AG09319 (cell line): ENCODE measurements around the gene CACNA1E.

Experiments used
- DNase-seq: peaks from one replicate; pipeline ENCODE4 v3.0.0-alpha.2; 2010; ENCODE audit warnings: low read depth; ENCODE audit errors: extremely low read depth
- CTCF ChIP-seq: IDR thresholded peaks from 2 replicates; pipeline ENCODE4 v1.5.1; 2011; ENCODE audit warnings: low read depth, mild to moderate bottlenecking, inconsistent platforms, low read length, moderate library complexity

CACNA1E gene

GRCh38 chr1:181483285-181484195 lies at the start of gene CACNA1E:
Gene CACNA1E (plus strand): TSS chr1:181483517. CDS start chr1:181483745, 228 bp downstream.
- DNase-seq = no peak
- no peak for TF ChIP-seq CTCF

DNA sequence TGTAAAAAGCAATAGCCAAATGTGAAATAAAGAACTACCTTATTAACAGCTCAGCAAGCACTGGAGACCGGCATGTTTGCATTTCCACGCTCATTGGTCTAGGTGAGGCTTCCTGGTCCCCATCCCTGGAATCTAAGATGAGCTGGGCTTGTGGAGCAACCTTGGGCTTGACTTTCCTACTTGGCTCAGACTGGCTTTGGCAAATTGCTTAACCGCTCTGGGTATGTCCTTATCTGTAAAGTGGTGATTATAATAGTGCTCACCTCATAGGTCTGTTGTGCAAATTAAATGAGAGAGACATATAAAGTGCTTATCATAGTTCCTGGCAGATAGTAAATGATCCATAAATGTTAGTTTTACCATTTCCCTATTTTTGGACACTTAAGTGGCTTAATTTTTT lies 49.4 kb upstream of the CACNA1E start:
- TF ChIP-seq CTCF = no peak
- DNase-seq = no peak

DNA sequence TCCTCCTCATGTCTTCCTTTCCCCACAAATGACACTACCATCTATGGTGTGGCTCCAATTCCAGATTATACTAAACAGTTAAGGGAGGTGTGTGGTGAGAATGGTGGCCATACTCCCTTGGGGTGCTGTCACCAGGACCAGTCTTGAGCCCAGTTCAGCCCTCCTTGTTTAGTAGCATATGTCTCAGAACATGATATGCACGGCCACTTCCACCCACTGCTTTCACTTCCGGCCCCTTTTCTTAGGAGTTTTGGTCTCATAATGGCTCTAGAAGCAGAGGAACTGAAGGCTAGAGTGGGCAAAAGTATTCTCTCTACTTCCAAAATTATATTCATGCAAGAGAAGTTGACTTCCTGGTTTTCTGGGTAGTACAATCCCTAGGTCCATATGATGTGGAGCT lies 45.3 kb upstream of the CACNA1E start:
- TF ChIP-seq CTCF = no peak
- no peak for DNase-seq

DNA sequence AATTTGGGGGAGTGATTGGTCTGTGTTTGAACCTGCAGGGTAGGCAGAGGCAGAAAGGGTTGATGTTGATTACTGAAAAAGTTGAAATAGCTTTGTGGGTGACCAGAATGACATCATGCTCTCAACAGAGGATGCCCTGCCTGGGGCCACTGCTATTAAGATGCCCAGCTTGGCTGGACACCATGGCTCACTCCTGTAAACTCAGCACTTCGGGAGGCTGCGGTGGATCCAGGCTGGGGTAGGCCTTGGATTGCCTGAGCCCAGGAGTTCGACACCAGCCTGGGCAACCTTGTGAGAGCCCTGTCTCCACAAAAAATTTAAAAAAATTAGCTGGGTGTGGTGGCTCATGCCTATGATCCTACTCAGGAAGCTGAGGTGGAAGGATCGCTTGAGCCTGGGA lies 42.8 kb upstream of the CACNA1E start:
- TF ChIP-seq CTCF = no peak

DNA sequence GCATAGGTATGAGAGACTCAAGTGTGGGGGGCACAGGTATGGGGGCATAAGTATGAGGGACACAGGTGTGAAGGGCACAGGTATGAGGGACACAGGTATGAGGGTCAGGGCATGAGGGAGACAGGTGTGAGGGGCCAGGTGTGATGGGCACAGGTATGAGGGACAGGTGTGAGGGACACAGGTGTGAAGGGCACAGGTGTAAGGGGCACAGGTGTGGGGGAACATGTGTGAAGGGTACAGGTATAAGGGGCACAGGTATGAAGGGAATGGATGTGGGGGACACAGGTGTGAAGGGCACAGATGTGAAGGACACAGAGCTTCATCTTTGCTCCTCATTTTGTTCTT lies 41.2 kb upstream of the CACNA1E start:
- no peak for DNase-seq
- TF ChIP-seq CTCF = no peak

More for the DNA sequence above, 42.8 kb upstream of the CACNA1E start:
- no peak for DNase-seq

DNA sequence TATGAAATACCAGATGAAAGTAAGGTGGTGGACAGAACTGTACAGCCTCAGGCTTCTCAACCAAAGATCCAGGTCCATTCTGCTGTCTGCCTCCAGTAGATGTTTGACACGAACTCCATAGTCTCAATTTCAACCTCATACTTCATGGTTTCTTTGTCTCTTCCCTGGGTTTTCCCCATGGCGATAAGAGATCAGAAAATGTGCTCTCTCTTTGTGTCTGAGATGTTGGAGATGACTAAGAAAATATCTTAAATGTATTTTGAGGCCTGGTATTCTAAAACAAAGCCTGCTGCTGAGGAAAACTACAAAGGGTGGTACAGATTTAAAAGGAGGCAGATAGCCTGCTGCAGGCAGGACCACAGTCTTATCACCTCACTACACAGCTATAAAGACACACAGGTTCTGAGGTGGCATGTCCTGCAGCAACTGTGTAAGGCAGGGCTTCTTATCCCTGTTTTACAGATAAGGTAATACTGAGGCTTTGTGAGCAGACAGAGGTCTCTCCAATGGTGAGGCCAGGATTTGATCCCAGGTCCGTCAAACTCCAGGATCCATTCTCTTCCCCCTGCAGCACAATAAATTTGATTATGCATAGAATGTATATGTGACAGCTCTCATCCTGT lies 40.0 kb upstream of the CACNA1E start:
- TF ChIP-seq CTCF = no peak
- DNase-seq = no peak

DNA sequence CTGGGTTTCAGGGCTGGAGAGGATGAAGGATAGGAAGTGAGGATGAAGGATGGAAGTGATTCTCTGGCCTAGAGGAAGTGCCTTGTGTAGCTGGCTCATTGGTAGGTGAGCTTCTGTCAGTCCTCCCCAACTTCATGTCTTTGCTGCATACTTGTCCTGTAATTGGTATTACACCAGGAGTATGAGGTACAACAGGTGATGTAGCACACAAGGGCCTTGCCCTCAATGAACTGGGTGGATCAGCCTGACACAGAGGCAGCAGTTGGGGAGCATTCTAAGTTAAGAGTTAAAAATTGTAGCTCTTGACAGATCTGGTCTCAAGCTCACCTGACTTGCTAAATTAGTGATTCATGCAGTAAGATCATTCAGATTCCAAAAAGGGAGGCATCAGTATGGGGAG lies 37.9 kb upstream of the CACNA1E start:
- no peak for TF ChIP-seq CTCF
- DNase-seq = no peak
